Panc1 (cell line): ENCODE results near the gene PLA2G2E. TPM values are rescaled to one million over a fixed set of nuclear protein-coding genes. Genes with fewer than 3 reads are reported as not detected.

Experiments
- ATAC-seq: fragments of 200-7000 bp; cut with Tn5 transposase; 2 replicates; pipeline ENCODE4 v1.9.1; 2020; ENCODE audit warnings: mild to moderate bottlenecking, moderate library complexity
- BruUV-seq: library from RNA; stranded (reverse); fragments of 400-500 nt; replicated peaks from 2 replicates; lab custom pipeline; 2021; lab: Mats Ljungman, UMichigan
- CTCF ChIA-PET: fragments of 300-600 bp; sonication (Branson Sonifier 250); formaldehyde crosslinking; loops from one replicate; lab custom pipeline; 2022; ENCODE audit warnings: antibody characterized with exemption; lab: Charles Lee
- POLR2A ChIA-PET: fragments of 300-600 bp; sonication (Branson Sonifier 250); formaldehyde crosslinking; loops from one replicate; lab custom pipeline; 2022; ENCODE audit warnings: antibody characterized with exemption; lab: Charles Lee
- DNase-seq: peaks from one replicate; pipeline ENCODE4 v3.0.0-alpha.2; 2010; ENCODE audit warnings: low read depth, low spot score
- H3K27ac ChIP-seq: 2 replicates; pipeline ENCODE4 v1.5.1; 2011; ENCODE audit warnings: mild to moderate bottlenecking, low read length, inconsistent platforms
- H3K27me3 ChIP-seq: fragments of 200-500 bp; sonication (Bioruptor generic); 2 replicates; pipeline ENCODE4 v1.6.0; 2014; ENCODE audit warnings: low read length, inconsistent platforms; ENCODE audit not compliant: control insufficient read depth, insufficient read depth
- H3K36me3 ChIP-seq: fragments of 200-500 bp; sonication (Bioruptor generic); 2 replicates; pipeline ENCODE4 v1.5.1; 2014; ENCODE audit warnings: inconsistent platforms, mild to moderate bottlenecking, low read length, moderate library complexity; ENCODE audit not compliant: control insufficient read depth, insufficient read depth
- H3K4me1 ChIP-seq: 2 replicates; pipeline ENCODE4 v1.5.1; 2011; ENCODE audit warnings: inconsistent platforms, mild to moderate bottlenecking, low read length, moderate library complexity; ENCODE audit not compliant: control insufficient read depth, insufficient read depth
- H3K4me3 ChIP-seq, 2 experiments: 2 replicates each; pipeline ENCODE4 v1.5.1; 2011 to 2012; ENCODE audit warnings: low read depth in 2 of 2, low read length in 2 of 2, mild to moderate bottlenecking in 2 of 2, inconsistent platforms in 1 of 2, moderate library complexity in 1 of 2
- H3K9me3 ChIP-seq: fragments of 200-500 bp; sonication (Bioruptor generic); 2 replicates; pipeline ENCODE4 v1.5.1; 2014; ENCODE audit warnings: low read depth, mild to moderate bottlenecking, inconsistent platforms, low read length, moderate library complexity; ENCODE audit not compliant: control insufficient read depth, insufficient read depth
- POLR2AphosphoS5 ChIP-seq: IDR thresholded peaks from 2 replicates; pipeline ENCODE4 v1.6.1; 2012; ENCODE audit warnings: mild to moderate bottlenecking, low read depth, low read length, moderate library complexity
- SIN3A ChIP-seq: IDR thresholded peaks from 2 replicates; pipeline ENCODE4 v1.6.1; 2012; ENCODE audit warnings: low read depth, mild to moderate bottlenecking, low read length, moderate library complexity, borderline replicate concordance; ENCODE audit not compliant: insufficient read depth
- TCF7L2 ChIP-seq: IDR thresholded peaks from 2 replicates; pipeline ENCODE4 v1.6.1; 2011; ENCODE audit warnings: mild to moderate bottlenecking, low read depth, low read length, inconsistent platforms
- in situ Hi-C: cut with HindIII; loops from 2 replicates; pipeline ENCODE4 v1.10.0; 2016; ENCODE audit warnings: low sequenced_read_pairs, low pct_unique_long_range_greater_than_20kb
- intact Hi-C: fragments of 100-400 bp; cut with micrococcal nuclease; formaldehyde crosslinking; loops from one replicate; pipeline ENCODE4 v1.10.0; 2022; ENCODE audit not compliant: unreplicated experiment
- total RNA-seq: library from RNA; stranded (reverse); gene quantifications from one replicate; pipeline ENCODE4 v1.2.1, GENCODE V29; 2021; ENCODE audit not compliant: unreplicated experiment
- TF ChIP-seq, protein P1 (sequence below), 2 experiments: IDR thresholded peaks; 2 replicates each; pipeline ENCODE4 v1.6.1; 2011 to 2012; ENCODE audit warnings: low read depth in 2 of 2, control low read depth in 1 of 2, low read length in 1 of 2, mild to moderate bottlenecking in 1 of 2, moderate library complexity in 1 of 2; ENCODE audit not compliant: insufficient read depth in 1 of 2
- TF ChIP-seq, protein P2 (sequence below): fragments of 450-650 bp; IDR thresholded peaks from 2 replicates; pipeline ENCODE4 v1.5.1; 2017; ENCODE audit warnings: mild to moderate bottlenecking

PLA2G2E gene
- total RNA-seq, 1 experiment from 2014 or later = not detected

- H3K9me3 ChIP-seq = no peaks in the 10 kb centered on the region
- no peaks in the 10 kb centered on the region for H3K36me3 ChIP-seq
- ATAC-seq (no peak), DNase-seq (no peak)
- POLR2A ChIA-PET = interaction anchor here (0.6 kb wide), 1 partner anchor 295 kb away, joined by 14 read pairs; no protein-coding TSS in a partner anchor
- no peaks in the 10 kb centered on the region for H3K27me3 ChIP-seq
- H3K4me1 ChIP-seq = no peaks in the 10 kb centered on the region
- no TSS peak for BruUV-seq
- CTCF ChIA-PET = no interaction called here
- intact Hi-C loops = no loop called here
- in situ Hi-C loops = no loop called here
- no peak overlapping the region for H3K27ac ChIP-seq
- no peak overlapping the region for H3K4me3 ChIP-seq
- TF ChIP-seq SIN3A (no peak), TCF7L2 (no peak), POLR2AphosphoS5 (no peak)
- TF ChIP-seq, protein P1, sequence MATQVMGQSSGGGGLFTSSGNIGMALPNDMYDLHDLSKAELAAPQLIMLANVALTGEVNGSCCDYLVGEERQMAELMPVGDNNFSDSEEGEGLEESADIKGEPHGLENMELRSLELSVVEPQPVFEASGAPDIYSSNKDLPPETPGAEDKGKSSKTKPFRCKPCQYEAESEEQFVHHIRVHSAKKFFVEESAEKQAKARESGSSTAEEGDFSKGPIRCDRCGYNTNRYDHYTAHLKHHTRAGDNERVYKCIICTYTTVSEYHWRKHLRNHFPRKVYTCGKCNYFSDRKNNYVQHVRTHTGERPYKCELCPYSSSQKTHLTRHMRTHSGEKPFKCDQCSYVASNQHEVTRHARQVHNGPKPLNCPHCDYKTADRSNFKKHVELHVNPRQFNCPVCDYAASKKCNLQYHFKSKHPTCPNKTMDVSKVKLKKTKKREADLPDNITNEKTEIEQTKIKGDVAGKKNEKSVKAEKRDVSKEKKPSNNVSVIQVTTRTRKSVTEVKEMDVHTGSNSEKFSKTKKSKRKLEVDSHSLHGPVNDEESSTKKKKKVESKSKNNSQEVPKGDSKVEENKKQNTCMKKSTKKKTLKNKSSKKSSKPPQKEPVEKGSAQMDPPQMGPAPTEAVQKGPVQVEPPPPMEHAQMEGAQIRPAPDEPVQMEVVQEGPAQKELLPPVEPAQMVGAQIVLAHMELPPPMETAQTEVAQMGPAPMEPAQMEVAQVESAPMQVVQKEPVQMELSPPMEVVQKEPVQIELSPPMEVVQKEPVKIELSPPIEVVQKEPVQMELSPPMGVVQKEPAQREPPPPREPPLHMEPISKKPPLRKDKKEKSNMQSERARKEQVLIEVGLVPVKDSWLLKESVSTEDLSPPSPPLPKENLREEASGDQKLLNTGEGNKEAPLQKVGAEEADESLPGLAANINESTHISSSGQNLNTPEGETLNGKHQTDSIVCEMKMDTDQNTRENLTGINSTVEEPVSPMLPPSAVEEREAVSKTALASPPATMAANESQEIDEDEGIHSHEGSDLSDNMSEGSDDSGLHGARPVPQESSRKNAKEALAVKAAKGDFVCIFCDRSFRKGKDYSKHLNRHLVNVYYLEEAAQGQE (IDR thresholded peaks at IDR 0.05; ENCODE audit: insufficient read depth in 1 of 2, low read depth in 2 of 2, low read length in 1 of 2) = no peak
- TF ChIP-seq, protein P2, sequence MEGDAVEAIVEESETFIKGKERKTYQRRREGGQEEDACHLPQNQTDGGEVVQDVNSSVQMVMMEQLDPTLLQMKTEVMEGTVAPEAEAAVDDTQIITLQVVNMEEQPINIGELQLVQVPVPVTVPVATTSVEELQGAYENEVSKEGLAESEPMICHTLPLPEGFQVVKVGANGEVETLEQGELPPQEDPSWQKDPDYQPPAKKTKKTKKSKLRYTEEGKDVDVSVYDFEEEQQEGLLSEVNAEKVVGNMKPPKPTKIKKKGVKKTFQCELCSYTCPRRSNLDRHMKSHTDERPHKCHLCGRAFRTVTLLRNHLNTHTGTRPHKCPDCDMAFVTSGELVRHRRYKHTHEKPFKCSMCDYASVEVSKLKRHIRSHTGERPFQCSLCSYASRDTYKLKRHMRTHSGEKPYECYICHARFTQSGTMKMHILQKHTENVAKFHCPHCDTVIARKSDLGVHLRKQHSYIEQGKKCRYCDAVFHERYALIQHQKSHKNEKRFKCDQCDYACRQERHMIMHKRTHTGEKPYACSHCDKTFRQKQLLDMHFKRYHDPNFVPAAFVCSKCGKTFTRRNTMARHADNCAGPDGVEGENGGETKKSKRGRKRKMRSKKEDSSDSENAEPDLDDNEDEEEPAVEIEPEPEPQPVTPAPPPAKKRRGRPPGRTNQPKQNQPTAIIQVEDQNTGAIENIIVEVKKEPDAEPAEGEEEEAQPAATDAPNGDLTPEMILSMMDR = no peak
These were observed 2.1 kb downstream of the PLA2G2E start for GRCh38 chr1:19921310-19921709.

GRCh38 chr1:19920132-19920710, 3.2 kb downstream of the PLA2G2E start:
- TF ChIP-seq, protein P2 = no peak
- TF ChIP-seq TCF7L2 (no peak), POLR2AphosphoS5 (no peak), SIN3A (no peak)
- TF ChIP-seq, protein P1 (IDR thresholded peaks at IDR 0.05; ENCODE audit: insufficient read depth in 1 of 2, low read depth in 2 of 2, low read length in 1 of 2) = no peak
- Histone ChIP-seq H3K4me3 (no peak overlapping the region), H3K36me3 (no peaks in the 10 kb centered on the region), H3K9me3 (no peaks in the 10 kb centered on the region), H3K4me1 (no peaks in the 10 kb centered on the region), H3K27me3 (no peaks in the 10 kb centered on the region), H3K27ac (no peak overlapping the region)
- no peak for ATAC-seq
- ChIA-PET POLR2A (interaction anchor here (0.6 kb wide), 1 partner anchor 86 kb away, joined by 3 read pairs; no protein-coding TSS in a partner anchor), CTCF (interaction anchor here (1.3 kb wide), 1 partner anchor 232 kb away, joined by 4 read pairs; no protein-coding TSS in a partner anchor)
- no peak for DNase-seq
- intact Hi-C loops = no loop called here
- in situ Hi-C loops = no loop called here
- BruUV-seq = no TSS peak
